Upper lobe of left lung (tissue), 6 donors: ENCODE measurements around the gene GABBR2. TPM values are rescaled to one million over a fixed set of nuclear protein-coding genes. Genes with fewer than 3 reads are reported as not detected.

ENCODE experiments used
- ATAC-seq, 2 donors: fragments of 200-7000 bp; cut with Tn5 transposase; one replicate each; pipeline ENCODE4 v1.9.1; 2022; ENCODE audit warnings: mild to moderate bottlenecking in 2 of 2, moderate library complexity in 2 of 2; ENCODE audit not compliant: low FRiP score in 2 of 2
- DNase-seq, 2 donors: peaks; one replicate each; pipeline ENCODE4 v3.0.0-alpha.2; 2019 to 2020
- H3K27ac ChIP-seq, 4 donors: fragments of 200-600 bp; sonication (generic); one replicate each; pipeline ENCODE4 v1.5.1; 2016 to 2019
- H3K27me3 ChIP-seq, 4 donors: fragments of 200-600 bp; sonication (generic); one replicate each; pipeline ENCODE4 v1.5.1; 2017 to 2019
- H3K36me3 ChIP-seq, 4 donors: fragments of 200-600 bp; sonication (generic); one replicate each; pipeline ENCODE4 v1.5.1; 2016 to 2019
- H3K4me1 ChIP-seq, 4 donors: fragments of 200-600 bp; sonication (generic); one replicate each; pipeline ENCODE4 v1.5.1; 2018 to 2019
- H3K4me3 ChIP-seq, 4 donors: fragments of 200-600 bp; sonication (generic); one replicate each; pipeline ENCODE4 v1.5.1; 2017 to 2019; ENCODE audit warnings: mild to moderate bottlenecking in 2 of 4, moderate library complexity in 1 of 4
- H3K9me3 ChIP-seq, 4 donors: fragments of 200-600 bp; sonication (generic); one replicate each; pipeline ENCODE4 v1.5.1; 2018 to 2019
- CTCF ChIP-seq, 6 experiments: fragments of 450-650 bp in 4 of 6; fragments of 200-600 bp in 2 of 6; sonication (generic) in 2 of 6; IDR thresholded peaks; one replicate each; pipeline ENCODE4 v1.5.1; 2016 to 2019; ENCODE audit warnings: antibody characterized with exemption in 6 of 6
- EP300 ChIP-seq, 4 donors: sonication (generic); formaldehyde crosslinking; IDR thresholded peaks; one replicate each; pipeline ENCODE4 v1.5.1; 2017; ENCODE audit warnings: antibody characterized with exemption in 4 of 4, control low read depth in 2 of 4
- POLR2A ChIP-seq, 4 donors: fragments of 450-650 bp; IDR thresholded peaks; one replicate each; pipeline ENCODE4 v1.5.1; 2016 to 2017; ENCODE audit warnings: antibody characterized with exemption in 4 of 4, mild to moderate bottlenecking in 2 of 4
- POLR2AphosphoS5 ChIP-seq, 2 donors: sonication (generic); formaldehyde crosslinking; IDR thresholded peaks; one replicate each; pipeline ENCODE4 v1.5.1; 2017; ENCODE audit warnings: antibody characterized with exemption in 2 of 2
- WGBS, 2 donors: methylation state at CpG; one replicate each; pipeline ENCODE4 v1.1.5; 2017 to 2018; 5-methylcytosine and 5-hydroxymethylcytosine counted together
- total RNA-seq, 6 donors: library from RNA; depleted of rRNA in 4 of 6; stranded (reverse); fragments of >200 nt in 4 of 6; gene quantifications; one replicate each; pipeline versions ENCODE4 v1.1.0 to v1.2.1, GENCODE V29; 2016 to 2021
- donor health status: DM: no; HTN: no; CAD: no; lungs with moderate emphysema.
- donor health status: DM: no; HTN: yes; CAD: no; lungs with severe emphysema.

The GABBR2 gene
- total RNA-seq, 6 donors from 2014 or later, result 0.15 to 1.00 (median 0.81) TPM; not detected in 1

GRCh38 chr9:98314381-98315066, 394.2 kb downstream of the GABBR2 start:
- no peak for TF ChIP-seq POLR2AphosphoS5 (IDR thresholded peaks at IDR 0.05)
- peak in 1 of 4 donors; percentile 2 for TF ChIP-seq EP300 (IDR thresholded peaks at IDR 0.05)
- 28 to 32% methylated on average over 6 of the region's 6 CpGs for WGBS, 2 donors
- Histone ChIP-seq H3K9me3 (no peaks in the 10 kb centered on the region), H3K4me3 (no peak overlapping the region), H3K27ac (peak overlapping the region in 1 of 4 donors; percentile 35), H3K27me3 (no peaks in the 10 kb centered on the region), H3K36me3 (no peaks in the 10 kb centered on the region), H3K4me1 (peaks cover 9 to 21% (median 15%) of the 10 kb centered on the region in 4 donors)
- DNase-seq, result peak in 1 of 2 donors; percentile 82
- peak; percentile 51 to 79 for ATAC-seq

GRCh38 chr9:98312365-98312764, 396.4 kb downstream of the GABBR2 start:
- no peak for TF ChIP-seq EP300 (IDR thresholded peaks at IDR 0.05)
- no peak for TF ChIP-seq POLR2AphosphoS5 (IDR thresholded peaks at IDR 0.05)
- TF ChIP-seq CTCF (IDR thresholded peaks at IDR 0.05), result no peak
- no peak for TF ChIP-seq POLR2A (IDR thresholded peaks at IDR 0.05)
- H3K4me3 ChIP-seq, result no peak overlapping the region
- no peaks in the 10 kb centered on the region for H3K9me3 ChIP-seq
- ATAC-seq (no peak), DNase-seq (no peak)
- no peaks in the 10 kb centered on the region for H3K27me3 ChIP-seq
- WGBS, 2 donors, result 92 to 98% methylated on average over 3 of the region's 3 CpGs
- H3K4me1 ChIP-seq, result peaks cover 9 to 21% (median 15%) of the 10 kb centered on the region in 4 donors
- H3K27ac ChIP-seq, result no peak overlapping the region
- no peaks in the 10 kb centered on the region for H3K36me3 ChIP-seq

- no peak overlapping the region for H3K4me3 ChIP-seq
- no peaks in the 10 kb centered on the region for H3K27me3 ChIP-seq
- DNase-seq (no peak), ATAC-seq (no peak)
- no peaks in the 10 kb centered on the region for H3K9me3 ChIP-seq
- no peak overlapping the region for H3K27ac ChIP-seq
- H3K36me3 ChIP-seq, result no peaks in the 10 kb centered on the region
- no peak for TF ChIP-seq EP300 (IDR thresholded peaks at IDR 0.05)
- TF ChIP-seq POLR2AphosphoS5 (IDR thresholded peaks at IDR 0.05), result no peak
- TF ChIP-seq CTCF (IDR thresholded peaks at IDR 0.05), result no peak
- no peak for TF ChIP-seq POLR2A (IDR thresholded peaks at IDR 0.05)
- H3K4me1 ChIP-seq, result peaks cover 9 to 21% (median 15%) of the 10 kb centered on the region in 4 donors
Observed at GRCh38 chr9:98311541-98311940, 397.2 kb downstream of the GABBR2 start.

- WGBS, 2 donors, result 80 to 83% methylated on average over 3 to 6 of the region's 6 CpGs
- DNase-seq, result no peak
- H3K9me3 ChIP-seq, result no peaks in the 10 kb centered on the region
- no peak overlapping the region for H3K4me3 ChIP-seq
- peaks cover 9 to 20% (median 15%) of the 10 kb centered on the region in 4 donors for H3K4me1 ChIP-seq
- H3K36me3 ChIP-seq, result no peaks in the 10 kb centered on the region
- ATAC-seq, result no peak
- TF ChIP-seq POLR2A (IDR thresholded peaks at IDR 0.05) (no peak), EP300 (IDR thresholded peaks at IDR 0.05) (no peak), POLR2AphosphoS5 (IDR thresholded peaks at IDR 0.05) (no peak), CTCF (IDR thresholded peaks at IDR 0.05) (no peak)
- no peak overlapping the region for H3K27ac ChIP-seq
- H3K27me3 ChIP-seq, result no peaks in the 10 kb centered on the region
Observed at GRCh38 chr9:98310752-98311392, 397.9 kb downstream of the GABBR2 start.

GRCh38 chr9:98306384-98307145, 402.2 kb downstream of the GABBR2 start:
- H3K27me3 ChIP-seq, result no peaks in the 10 kb centered on the region
- no peak for TF ChIP-seq POLR2AphosphoS5 (IDR thresholded peaks at IDR 0.05)
- no peak for TF ChIP-seq CTCF (IDR thresholded peaks at IDR 0.05)
- TF ChIP-seq EP300 (IDR thresholded peaks at IDR 0.05), result no peak
- TF ChIP-seq POLR2A (IDR thresholded peaks at IDR 0.05), result no peak
- no peaks in the 10 kb centered on the region for H3K36me3 ChIP-seq
- no peak overlapping the region for H3K4me3 ChIP-seq
- 55 to 65% methylated on average over 7 of the region's 7 CpGs for WGBS, 2 donors
- no peak for DNase-seq
- ATAC-seq, result no peak
- no peaks in the 10 kb centered on the region for H3K4me1 ChIP-seq
- H3K9me3 ChIP-seq, result no peaks in the 10 kb centered on the region
- H3K27ac ChIP-seq, result no peak overlapping the region
